ENCODE measurements around the gene CTPS1. TPM values are rescaled to one million over a fixed set of nuclear protein-coding genes. Genes with fewer than 3 reads are reported as not detected.

CTPS1 gene
- total and polyA plus RNA-seq, 4 donors: 26.7 to 60.6 (median 45.0) TPM

GRCh38 chr1:41019353-41019745 lies 39.9 kb downstream of the CTPS1 start:
- H3K9me3 ChIP-seq (ENCODE audit: control insufficient read depth, low read length): no peaks in the 10 kb centered on the region
- peaks cover 0 to 3% of the 10 kb centered on the region in 2 donors for H3K36me3 ChIP-seq (ENCODE audit: control insufficient read depth in 1 of 2, insufficient read depth in 2 of 2, low read length in 1 of 2)
- no peak for DNase-seq
- no peaks in the 10 kb centered on the region for H3K27me3 ChIP-seq (ENCODE audit: control insufficient read depth in 1 of 2, insufficient read depth in 2 of 2, low read length in 1 of 2)
- no peak overlapping the region for H3K27ac ChIP-seq (ENCODE audit: low read depth in 1 of 2, low read length in 2 of 2)
- intact Hi-C loops (cut with DNase I): no loop called here
- H3K4me1 ChIP-seq (ENCODE audit: control insufficient read depth in 1 of 2, insufficient read depth in 2 of 2, low read length in 2 of 2): no peaks in the 10 kb centered on the region
- WGBS, 2 donors: 41 to 45% methylated on average over 2 of the region's 2 CpGs
- H3K4me3 ChIP-seq (ENCODE audit: low read length in 2 of 2): no peak overlapping the region
- ATAC-seq (ENCODE audit: low FRiP score): no peak

- Histone ChIP-seq H3K27ac (ENCODE audit: low read depth in 1 of 2, low read length in 2 of 2) (no peak overlapping the region), H3K9me3 (ENCODE audit: control insufficient read depth, low read length) (no peaks in the 10 kb centered on the region), H3K27me3 (ENCODE audit: control insufficient read depth in 1 of 2, insufficient read depth in 2 of 2, low read length in 1 of 2) (no peaks in the 10 kb centered on the region), H3K4me3 (ENCODE audit: low read length in 2 of 2) (no peak overlapping the region), H3K36me3 (ENCODE audit: control insufficient read depth in 1 of 2, insufficient read depth in 2 of 2, low read length in 1 of 2) (peaks cover 0 to 3% of the 10 kb centered on the region in 2 donors), H3K4me1 (ENCODE audit: control insufficient read depth in 1 of 2, insufficient read depth in 2 of 2, low read length in 2 of 2) (no peaks in the 10 kb centered on the region)
- WGBS, 2 donors: 88 to 91% methylated on average over 17 of the region's 17 CpGs
- no peak for ATAC-seq (ENCODE audit: low FRiP score)
- DNase-seq: no peak
- intact Hi-C loops (cut with DNase I): no loop called here
Measured at GRCh38 chr1:41020109-41020576, 40.6 kb downstream of the CTPS1 start.

GRCh38 chr1:41020654-41021053 lies 41.2 kb downstream of the CTPS1 start:
- peaks cover 0 to 3% of the 10 kb centered on the region in 2 donors for H3K36me3 ChIP-seq (ENCODE audit: control insufficient read depth in 1 of 2, insufficient read depth in 2 of 2, low read length in 1 of 2)
- ATAC-seq (ENCODE audit: low FRiP score) (no peak), DNase-seq (no peak)
- no peaks in the 10 kb centered on the region for H3K9me3 ChIP-seq (ENCODE audit: control insufficient read depth, low read length)
- intact Hi-C loops (cut with DNase I): no loop called here
- WGBS, 2 donors: 61 to 65% methylated on average over 3 of the region's 3 CpGs
- H3K4me1 ChIP-seq (ENCODE audit: control insufficient read depth in 1 of 2, insufficient read depth in 2 of 2, low read length in 2 of 2): no peaks in the 10 kb centered on the region
- no peak overlapping the region for H3K4me3 ChIP-seq (ENCODE audit: low read length in 2 of 2)
- no peak overlapping the region for H3K27ac ChIP-seq (ENCODE audit: low read depth in 1 of 2, low read length in 2 of 2)
- H3K27me3 ChIP-seq (ENCODE audit: control insufficient read depth in 1 of 2, insufficient read depth in 2 of 2, low read length in 1 of 2): no peaks in the 10 kb centered on the region

- no peak for ATAC-seq (ENCODE audit: low FRiP score)
- DNase-seq: no peak
- Histone ChIP-seq H3K4me1 (ENCODE audit: control insufficient read depth in 1 of 2, insufficient read depth in 2 of 2, low read length in 2 of 2) (no peaks in the 10 kb centered on the region), H3K27ac (ENCODE audit: low read depth in 1 of 2, low read length in 2 of 2) (peak within 1 kb of the TSS in 1 of 2 donors; percentile 23), H3K36me3 (ENCODE audit: control insufficient read depth in 1 of 2, insufficient read depth in 2 of 2, low read length in 1 of 2) (peaks cover 2 to 5% of the 10 kb centered on the region in 2 donors), H3K4me3 (ENCODE audit: low read length in 2 of 2) (no peak within 1 kb of the TSS), H3K9me3 (ENCODE audit: control insufficient read depth, low read length) (no peaks in the 10 kb centered on the region), H3K27me3 (ENCODE audit: control insufficient read depth in 1 of 2, insufficient read depth in 2 of 2, low read length in 1 of 2) (no peaks in the 10 kb centered on the region)
- 58 to 63% methylated on average over 12 of the region's 12 CpGs for WGBS, 2 donors
- intact Hi-C loops (cut with DNase I): no loop called here
Measured at GRCh38 chr1:41021526-41022308, 42.2 kb downstream of the CTPS1 start, which contains the start of gene SLFNL1. Gene SLFNL1 (minus strand): TSS chr1:41021725. CDS start chr1:41020660, 1,065 bp downstream.

- intact Hi-C loops (cut with DNase I): no loop called here
- peaks cover 2 to 5% of the 10 kb centered on the region in 2 donors for H3K36me3 ChIP-seq (ENCODE audit: control insufficient read depth in 1 of 2, insufficient read depth in 2 of 2, low read length in 1 of 2)
- 82 to 84% methylated on average over 10 of the region's 10 CpGs for WGBS, 2 donors
Measured at GRCh38 chr1:41022424-41022823, 42.9 kb downstream of the CTPS1 start.

GRCh38 chr1:41023279-41023990 lies 43.9 kb downstream of the CTPS1 start:
- DNase-seq: no peak
- ATAC-seq (ENCODE audit: low FRiP score): no peak
- no peaks in the 10 kb centered on the region for H3K4me1 ChIP-seq (ENCODE audit: control insufficient read depth in 1 of 2, insufficient read depth in 2 of 2, low read length in 2 of 2)
- H3K27ac ChIP-seq (ENCODE audit: low read depth in 1 of 2, low read length in 2 of 2): no peak overlapping the region
- peaks cover 2 to 5% of the 10 kb centered on the region in 2 donors for H3K36me3 ChIP-seq (ENCODE audit: control insufficient read depth in 1 of 2, insufficient read depth in 2 of 2, low read length in 1 of 2)
- intact Hi-C loops (cut with DNase I): no loop called here
- H3K27me3 ChIP-seq (ENCODE audit: control insufficient read depth in 1 of 2, insufficient read depth in 2 of 2, low read length in 1 of 2): no peaks in the 10 kb centered on the region
- no peaks in the 10 kb centered on the region for H3K9me3 ChIP-seq (ENCODE audit: control insufficient read depth, low read length)
- WGBS, 2 donors: 73 to 77% methylated on average over 5 of the region's 5 CpGs
- no peak overlapping the region for H3K4me3 ChIP-seq (ENCODE audit: low read length in 2 of 2)

More at GRCh38 chr1:41022424-41022823, 42.9 kb downstream of the CTPS1 start:
- Histone ChIP-seq H3K4me3 (ENCODE audit: low read length in 2 of 2) (no peak overlapping the region), H3K27ac (ENCODE audit: low read depth in 1 of 2, low read length in 2 of 2) (no peak overlapping the region), H3K27me3 (ENCODE audit: control insufficient read depth in 1 of 2, insufficient read depth in 2 of 2, low read length in 1 of 2) (no peaks in the 10 kb centered on the region), H3K9me3 (ENCODE audit: control insufficient read depth, low read length) (no peaks in the 10 kb centered on the region), H3K4me1 (ENCODE audit: control insufficient read depth in 1 of 2, insufficient read depth in 2 of 2, low read length in 2 of 2) (no peaks in the 10 kb centered on the region)
- no peak for DNase-seq
- ATAC-seq (ENCODE audit: low FRiP score): no peak

- Histone ChIP-seq H3K27ac (ENCODE audit: low read depth in 1 of 2, low read length in 2 of 2) (no peak overlapping the region), H3K9me3 (ENCODE audit: control insufficient read depth, low read length) (no peaks in the 10 kb centered on the region), H3K36me3 (ENCODE audit: control insufficient read depth in 1 of 2, insufficient read depth in 2 of 2, low read length in 1 of 2) (peaks cover 2 to 5% of the 10 kb centered on the region in 2 donors), H3K27me3 (ENCODE audit: control insufficient read depth in 1 of 2, insufficient read depth in 2 of 2, low read length in 1 of 2) (no peaks in the 10 kb centered on the region), H3K4me3 (ENCODE audit: low read length in 2 of 2) (no peak overlapping the region), H3K4me1 (ENCODE audit: control insufficient read depth in 1 of 2, insufficient read depth in 2 of 2, low read length in 2 of 2) (no peaks in the 10 kb centered on the region)
- WGBS, 2 donors: 67% methylated on average over 2 of the region's 2 CpGs
- intact Hi-C loops (cut with DNase I): no loop called here
- ATAC-seq (ENCODE audit: low FRiP score) (no peak), DNase-seq (no peak)
Measured at GRCh38 chr1:41024953-41025352, 45.5 kb downstream of the CTPS1 start.

GRCh38 chr1:41025979-41026819 lies 46.7 kb downstream of the CTPS1 start:
- ATAC-seq (ENCODE audit: low FRiP score): no peak
- no peak for DNase-seq
- intact Hi-C loops (cut with DNase I): no loop called here
- WGBS, 2 donors: 93 to 96% methylated on average over 4 of the region's 4 CpGs
- no peaks in the 10 kb centered on the region for H3K4me1 ChIP-seq (ENCODE audit: control insufficient read depth in 1 of 2, insufficient read depth in 2 of 2, low read length in 2 of 2)
- no peak overlapping the region for H3K27ac ChIP-seq (ENCODE audit: low read depth in 1 of 2, low read length in 2 of 2)
- no peaks in the 10 kb centered on the region for H3K9me3 ChIP-seq (ENCODE audit: control insufficient read depth, low read length)
- H3K4me3 ChIP-seq (ENCODE audit: low read length in 2 of 2): no peak overlapping the region
- H3K36me3 ChIP-seq (ENCODE audit: control insufficient read depth in 1 of 2, insufficient read depth in 2 of 2, low read length in 1 of 2): peaks cover 2 to 7% of the 10 kb centered on the region in 2 donors
- no peaks in the 10 kb centered on the region for H3K27me3 ChIP-seq (ENCODE audit: control insufficient read depth in 1 of 2, insufficient read depth in 2 of 2, low read length in 1 of 2)

Data from aorta (tissue), 5 donors.